Calu3 (cell line): Measurements from ENCODE around the gene ALDH1L2. TPM values are rescaled to one million over a fixed set of nuclear protein-coding genes. Genes with fewer than 3 reads are reported as not detected.

ENCODE experiments used
- Bru-seq: library from RNA; stranded (reverse); fragments of 400-500 nt; gene quantifications from one replicate; lab custom pipeline; 2021; lab: Mats Ljungman, UMichigan
- BruChase-seq, 2 experiments: library from RNA; stranded (reverse); fragments of 400-500 nt; gene quantifications; one replicate each; lab custom pipeline; 2021; lab: Mats Ljungman, UMichigan
- BruUV-seq: library from RNA; stranded (reverse); fragments of 400-500 nt; replicated peaks from 2 replicates; lab custom pipeline; 2021; lab: Mats Ljungman, UMichigan
- CTCF ChIA-PET: fragments of 300-600 bp; sonication (Branson Sonifier 250); formaldehyde crosslinking; loops from one replicate; lab custom pipeline; 2022; ENCODE audit warnings: antibody characterized with exemption; lab: Charles Lee
- DNase-seq: peaks from one replicate; pipeline ENCODE4 v3.0.0; 2022
- H3K27ac Mint-ChIP-seq: one replicate; pipeline ENCODE4 v1.8.0; 2022; ENCODE audit warnings: mixed read lengths; ENCODE audit not compliant: unreplicated experiment
- H3K27me3 Mint-ChIP-seq: one replicate; pipeline ENCODE4 v1.8.0; 2022; ENCODE audit warnings: mixed read lengths; ENCODE audit not compliant: unreplicated experiment
- H3K36me3 Mint-ChIP-seq: one replicate; pipeline ENCODE4 v1.8.0; 2022; ENCODE audit warnings: mild to moderate bottlenecking, moderate library complexity, mixed read lengths; ENCODE audit not compliant: insufficient read depth, unreplicated experiment
- H3K4me1 Mint-ChIP-seq: one replicate; pipeline ENCODE4 v1.8.0; 2022; ENCODE audit warnings: mild to moderate bottlenecking, low read depth, mixed read lengths; ENCODE audit not compliant: unreplicated experiment
- H3K4me3 Mint-ChIP-seq: one replicate; pipeline ENCODE4 v1.8.0; 2022; ENCODE audit warnings: mild to moderate bottlenecking, low read depth, moderate library complexity, mixed read lengths; ENCODE audit not compliant: unreplicated experiment
- H3K9me3 Mint-ChIP-seq: one replicate; pipeline ENCODE4 v1.8.0; 2022; ENCODE audit warnings: low read depth, mixed read lengths; ENCODE audit not compliant: unreplicated experiment
- intact Hi-C: fragments of 100-400 bp; cut with micrococcal nuclease; formaldehyde crosslinking; loops from one replicate; pipeline ENCODE4 v1.10.0; 2022; ENCODE audit not compliant: unreplicated experiment
- long read RNA-seq: library from polyadenylated mRNA; stranded (forward); transcript quantifications from one replicate; pipeline ENCODE4 v2.0.0, GENCODE V29; 2022
- total RNA-seq: library from RNA; stranded (reverse); gene quantifications from 2 replicates; pipeline ENCODE4 v1.2.3, GENCODE V29; 2022
- TF ChIP-seq, protein P1 (sequence below): fragments of 200-600 bp; IDR thresholded peaks from one replicate; pipeline ENCODE4 v1.8.0; 2022; ENCODE audit warnings: antibody characterized with exemption; ENCODE audit not compliant: unreplicated experiment

Gene ALDH1L2
- 16.3 and 19.3 TPM in 2 replicates for total RNA-seq
- percentile 59 among the genes with signal in this experiment for Bru-seq, nascent RNA
- BruChase-seq, experiment 1, labeled RNA remaining after a 6-hour chase: percentile 67 among the genes with signal in this experiment
- percentile 52 among the genes with signal in this experiment for BruChase-seq, experiment 2, labeled RNA remaining after a 2-hour chase
- long read RNA-seq, full-length matches to known transcripts: 2 of 8 reads
- long read RNA-seq, partial matches to known transcripts: 1 of 8 reads
- long read RNA-seq, other reads (novel, unspliced or antisense): 5 of 8 reads

DNA sequence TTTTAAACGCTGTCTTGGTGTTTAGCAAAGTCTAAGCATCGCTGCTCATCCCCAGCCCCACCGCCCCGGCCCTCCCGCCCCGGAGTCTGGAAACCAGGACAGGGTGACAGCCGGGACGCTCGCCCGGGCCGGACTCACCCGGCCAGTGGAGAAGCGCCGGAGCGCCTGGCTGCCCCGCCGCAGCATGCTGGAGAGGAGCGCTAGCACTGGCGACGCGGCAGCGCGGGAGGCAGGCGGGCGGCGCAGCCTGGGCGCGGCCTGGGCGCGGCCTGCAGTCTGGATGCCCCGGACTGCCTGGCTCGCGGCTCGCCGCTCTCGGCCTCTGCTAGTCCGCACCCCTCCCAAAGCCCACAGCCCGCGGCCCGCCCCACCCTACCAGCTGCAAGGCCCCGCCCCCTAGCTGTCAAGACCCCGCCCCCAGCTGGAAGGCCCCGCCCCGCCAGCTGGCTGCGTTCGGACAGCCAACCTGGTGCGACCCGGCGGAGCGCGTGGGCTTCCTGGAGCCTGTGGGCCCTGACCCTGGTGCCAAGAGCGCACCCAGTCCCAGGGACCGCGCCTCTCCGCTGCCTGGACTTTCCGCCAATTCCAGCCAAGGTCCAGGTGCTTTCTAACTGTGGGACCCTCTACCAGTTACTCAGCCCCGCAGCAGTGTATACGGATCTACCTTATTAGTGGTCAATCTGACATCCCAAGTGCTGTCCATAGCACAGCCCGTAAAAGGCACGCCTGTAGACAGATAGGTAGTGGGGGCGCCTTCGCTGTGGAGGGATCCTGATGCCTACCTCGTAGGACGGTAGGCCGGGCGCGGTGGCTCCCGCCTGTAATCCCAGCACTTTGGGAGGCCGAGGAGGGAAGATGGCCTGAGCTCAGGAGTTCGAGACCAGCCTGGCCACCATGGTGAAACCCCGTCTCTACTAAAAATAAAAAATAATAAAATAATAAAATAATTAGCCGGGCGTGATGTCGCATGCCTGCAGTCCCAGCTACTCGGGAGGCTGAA lies at the start of gene ALDH1L2:
TSS of gene ALDH1L2 (minus strand) at position 208 of the 1,000 bp plus-strand sequence. CDS start at position 186, 22 bp downstream.
- Mint-ChIP-seq H3K4me3 (peak within 1 kb of the TSS; percentile 71), H3K9me3 (peaks cover 3% of the 10 kb centered on the region), H3K27me3 (no peaks in the 10 kb centered on the region), H3K27ac (peak within 1 kb of the TSS; percentile 67), H3K4me1 (peaks cover 22% of the 10 kb centered on the region), H3K36me3 (peaks cover 17% of the 10 kb centered on the region)
- no TSS peak for BruUV-seq
- intact Hi-C loops: no loop called here
- TF ChIP-seq, protein P1, sequence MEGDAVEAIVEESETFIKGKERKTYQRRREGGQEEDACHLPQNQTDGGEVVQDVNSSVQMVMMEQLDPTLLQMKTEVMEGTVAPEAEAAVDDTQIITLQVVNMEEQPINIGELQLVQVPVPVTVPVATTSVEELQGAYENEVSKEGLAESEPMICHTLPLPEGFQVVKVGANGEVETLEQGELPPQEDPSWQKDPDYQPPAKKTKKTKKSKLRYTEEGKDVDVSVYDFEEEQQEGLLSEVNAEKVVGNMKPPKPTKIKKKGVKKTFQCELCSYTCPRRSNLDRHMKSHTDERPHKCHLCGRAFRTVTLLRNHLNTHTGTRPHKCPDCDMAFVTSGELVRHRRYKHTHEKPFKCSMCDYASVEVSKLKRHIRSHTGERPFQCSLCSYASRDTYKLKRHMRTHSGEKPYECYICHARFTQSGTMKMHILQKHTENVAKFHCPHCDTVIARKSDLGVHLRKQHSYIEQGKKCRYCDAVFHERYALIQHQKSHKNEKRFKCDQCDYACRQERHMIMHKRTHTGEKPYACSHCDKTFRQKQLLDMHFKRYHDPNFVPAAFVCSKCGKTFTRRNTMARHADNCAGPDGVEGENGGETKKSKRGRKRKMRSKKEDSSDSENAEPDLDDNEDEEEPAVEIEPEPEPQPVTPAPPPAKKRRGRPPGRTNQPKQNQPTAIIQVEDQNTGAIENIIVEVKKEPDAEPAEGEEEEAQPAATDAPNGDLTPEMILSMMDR: no peak
- CTCF ChIA-PET: interaction anchor here (0.6 to 1.8 kb wide), 5 partner anchors 16 to 794 kb away, joined by 3 to 4 read pairs (median 4); partner anchors contain the start of gene WASHC4
- DNase-seq: peak; percentile 91

- no peaks in the 10 kb centered on the region for H3K4me1 Mint-ChIP-seq
- H3K27me3 Mint-ChIP-seq: no peaks in the 10 kb centered on the region
- H3K36me3 Mint-ChIP-seq: peaks cover 72% of the 10 kb centered on the region
- DNase-seq: no peak
- TF ChIP-seq, protein P1: no peak
- no peak overlapping the region for H3K27ac Mint-ChIP-seq
- H3K4me3 Mint-ChIP-seq: no peak overlapping the region
- CTCF ChIA-PET: no interaction called here
- intact Hi-C loops: no loop called here
- no peaks in the 10 kb centered on the region for H3K9me3 Mint-ChIP-seq
- no TSS peak for BruUV-seq
Observed at GRCh38 chr12:105120551-105120950, 36.3 kb upstream of the ALDH1L2 start.

DNA sequence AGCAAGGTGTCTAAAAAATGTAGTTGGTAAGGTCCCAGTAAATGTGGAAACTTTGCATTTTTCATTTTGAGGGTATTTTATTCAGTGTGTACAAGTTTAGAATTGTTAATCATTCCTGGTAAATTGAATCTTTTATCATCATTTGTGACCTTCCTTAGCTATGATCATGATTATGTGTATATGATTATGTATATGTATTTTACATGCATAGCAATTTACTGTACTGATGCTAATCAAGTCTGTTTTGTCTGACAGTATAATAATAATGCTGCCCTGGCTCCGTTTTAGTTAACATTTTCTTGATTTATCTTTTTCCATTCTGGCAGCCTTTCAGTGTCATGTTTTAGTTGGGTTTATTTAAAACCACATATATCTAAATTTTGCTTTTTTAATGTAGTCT lies 32.7 kb upstream of the ALDH1L2 start:
- H3K4me3 Mint-ChIP-seq: no peak overlapping the region
- CTCF ChIA-PET: no interaction called here

GRCh38 chr12:105113094-105113493 lies 28.8 kb upstream of the ALDH1L2 start:
- Mint-ChIP-seq H3K36me3 (peaks cover 72% of the 10 kb centered on the region), H3K4me3 (no peak overlapping the region), H3K27me3 (no peaks in the 10 kb centered on the region), H3K9me3 (no peaks in the 10 kb centered on the region), H3K27ac (no peak overlapping the region), H3K4me1 (peaks cover 30% of the 10 kb centered on the region)
- CTCF ChIA-PET: no interaction called here
- intact Hi-C loops: loop anchor here (5.0 kb wide), 1 partner anchor 34 kb away; no protein-coding TSS in a partner anchor
- no peak for DNase-seq
- no TSS peak for BruUV-seq
- TF ChIP-seq, protein P1: no peak

More for the DNA sequence above, 32.7 kb upstream of the ALDH1L2 start:
- TF ChIP-seq, protein P1: no peak
- no peak overlapping the region for H3K27ac Mint-ChIP-seq
- peaks cover 79% of the 10 kb centered on the region for H3K36me3 Mint-ChIP-seq
- no peaks in the 10 kb centered on the region for H3K27me3 Mint-ChIP-seq
- peaks cover 17% of the 10 kb centered on the region for H3K4me1 Mint-ChIP-seq
- H3K9me3 Mint-ChIP-seq: no peaks in the 10 kb centered on the region
- no peak for DNase-seq
- no TSS peak for BruUV-seq
- intact Hi-C loops: no loop called here
